ENCODE measurements around the gene SLIT3.
A peak's percentile ranks its signal among the peaks of the same experiment; 100 is the strongest.

SLIT3 gene

GRCh38 chr5:169098331-169099121 is 202.4 kb downstream of the SLIT3 start:
- DNase-seq: no peak

DNA sequence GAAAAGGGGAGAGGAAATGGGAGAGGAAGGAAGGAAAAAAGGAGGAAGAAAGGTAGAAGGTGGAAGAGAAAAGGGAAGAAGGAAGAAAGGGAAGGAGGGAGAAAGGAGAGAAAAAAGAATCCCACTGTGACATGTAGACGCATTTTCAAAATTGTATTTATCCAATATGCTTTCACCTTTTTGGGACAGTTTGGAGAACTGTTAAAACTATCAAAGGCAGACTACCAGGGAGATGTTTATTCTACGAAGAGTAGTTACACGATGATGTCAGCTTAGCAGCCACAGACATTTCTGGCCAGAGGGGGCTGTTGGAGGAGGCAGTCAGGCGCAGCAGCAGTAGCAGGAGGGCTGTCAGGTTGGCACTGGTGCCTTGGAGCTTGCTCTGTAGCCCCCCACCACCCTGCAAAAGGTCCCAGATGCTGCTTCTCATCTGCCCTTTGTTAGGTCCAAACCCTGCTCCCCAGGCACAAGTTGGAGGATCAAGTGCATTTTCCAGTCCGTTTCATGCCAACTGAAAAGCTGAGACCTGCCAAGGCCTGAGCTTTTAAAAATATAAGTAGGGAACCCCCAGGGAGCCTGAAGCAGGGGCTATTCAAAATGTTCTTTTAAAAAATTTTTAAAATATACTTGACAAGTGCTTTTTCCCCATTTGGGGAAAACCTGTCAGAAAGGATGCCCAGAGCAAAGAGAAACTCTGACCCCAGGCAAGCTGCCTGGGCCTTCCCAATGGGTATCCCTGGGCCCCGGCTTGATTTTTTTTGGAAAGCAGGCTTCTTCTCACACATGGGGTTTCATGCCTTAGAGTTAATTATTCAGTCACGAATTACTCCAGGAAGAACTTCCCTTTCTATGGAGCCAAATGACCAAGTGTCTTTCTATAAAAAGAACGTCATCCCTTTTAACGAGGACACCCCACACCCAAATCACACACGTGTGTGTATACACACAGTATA is 203.3 kb downstream of the SLIT3 start:
- DNase-seq: no peak

- DNase-seq: no peak
Observed at GRCh38 chr5:169095976-169096375, 205.0 kb downstream of the SLIT3 start.

GRCh38 chr5:169095410-169095960 is 205.5 kb downstream of the SLIT3 start:
- peak; percentile 18 for DNase-seq

- peak; percentile 35 for DNase-seq
Observed at GRCh38 chr5:169094586-169095409, 206.1 kb downstream of the SLIT3 start.

- DNase-seq: peak; percentile 57
Observed at GRCh38 chr5:169091396-169091980, 209.5 kb downstream of the SLIT3 start.

GRCh38 chr5:169089343-169089742 is 211.6 kb downstream of the SLIT3 start:
- no peak for DNase-seq

DNA sequence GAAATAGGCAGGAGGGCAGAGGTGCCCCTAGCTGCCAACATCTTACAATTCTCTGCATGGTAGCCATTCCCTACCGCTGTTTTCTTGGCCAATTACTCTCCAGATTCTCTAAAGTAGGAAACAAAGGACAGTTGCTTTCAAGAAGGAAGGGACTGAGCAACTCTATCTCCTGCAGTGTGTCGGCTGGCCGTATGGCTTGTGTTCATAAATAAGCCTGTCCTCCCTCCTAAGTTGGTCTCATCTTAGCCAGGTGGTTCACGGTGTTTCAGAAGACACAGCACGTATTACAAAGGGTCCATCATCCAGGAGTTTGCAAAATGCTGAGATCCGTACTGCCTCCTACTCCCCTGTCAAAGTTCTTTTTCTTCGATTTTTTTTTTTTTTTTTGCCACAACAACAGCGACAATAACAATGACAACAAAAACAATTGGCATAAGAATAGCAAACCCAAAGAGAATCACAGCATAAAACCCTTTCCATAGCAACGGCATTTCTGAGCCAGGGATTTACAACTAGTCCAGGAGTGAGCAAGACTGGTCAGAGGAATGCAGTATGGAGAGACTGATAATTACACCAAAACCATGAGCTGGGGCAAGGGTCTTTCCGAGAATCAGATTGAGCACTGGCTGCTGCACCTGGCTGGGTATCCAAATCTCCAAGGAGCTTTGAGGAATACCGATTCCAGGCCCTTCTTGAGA is 212.8 kb downstream of the SLIT3 start:
- no peak for DNase-seq

DNA sequence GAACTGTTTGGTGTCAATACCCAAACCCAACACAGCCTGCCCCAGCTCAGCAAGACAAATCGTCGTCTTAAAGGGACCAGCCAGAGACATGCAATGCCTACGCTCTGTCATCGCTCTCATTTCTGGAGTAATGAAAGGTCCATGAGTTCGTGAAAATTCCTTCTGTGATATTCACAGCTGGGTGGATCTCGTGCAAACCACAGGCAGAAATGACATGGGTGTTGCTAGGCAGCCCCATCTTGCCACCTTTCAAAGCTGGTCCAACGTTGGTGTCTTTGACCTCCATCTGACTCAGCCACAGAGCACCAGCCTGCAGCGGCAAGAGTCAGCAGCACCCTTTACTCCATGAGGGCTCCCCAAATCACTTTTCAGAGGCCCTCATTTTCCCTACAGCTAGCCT is 215.3 kb downstream of the SLIT3 start:
- DNase-seq: no peak

GRCh38 chr5:169085212-169085611 is 215.7 kb downstream of the SLIT3 start:
- no peak for DNase-seq

GRCh38 chr5:169084775-169085174 is 216.2 kb downstream of the SLIT3 start:
- no peak for DNase-seq

GRCh38 chr5:169083394-169084018 is 217.4 kb downstream of the SLIT3 start:
- DNase-seq: no peak

GRCh38 chr5:169081000-169081724 is 219.8 kb downstream of the SLIT3 start:
- no peak for DNase-seq

DNA sequence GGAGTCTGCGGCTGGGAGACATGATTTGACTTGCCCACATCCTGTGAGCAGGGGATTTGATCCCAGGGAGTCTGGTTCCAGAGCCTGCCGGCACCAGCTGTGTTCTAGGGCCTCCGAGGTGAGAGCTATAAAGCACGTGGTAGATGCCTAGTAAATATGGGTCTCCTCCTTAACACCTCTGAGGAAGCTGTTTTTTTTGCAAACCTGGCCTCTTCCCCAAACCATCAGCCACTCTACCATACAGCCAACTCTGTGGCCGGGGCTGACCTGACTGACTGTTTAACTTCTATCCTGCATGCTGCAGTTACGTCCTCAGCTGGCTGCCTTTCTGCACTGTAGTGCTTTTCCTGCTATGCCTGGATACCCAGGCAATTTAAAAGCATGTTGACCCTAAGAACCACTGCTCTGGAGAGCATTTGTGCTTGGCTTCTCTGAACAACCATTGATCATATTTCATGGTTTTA is 220.5 kb downstream of the SLIT3 start:
- DNase-seq: no peak

DNA sequence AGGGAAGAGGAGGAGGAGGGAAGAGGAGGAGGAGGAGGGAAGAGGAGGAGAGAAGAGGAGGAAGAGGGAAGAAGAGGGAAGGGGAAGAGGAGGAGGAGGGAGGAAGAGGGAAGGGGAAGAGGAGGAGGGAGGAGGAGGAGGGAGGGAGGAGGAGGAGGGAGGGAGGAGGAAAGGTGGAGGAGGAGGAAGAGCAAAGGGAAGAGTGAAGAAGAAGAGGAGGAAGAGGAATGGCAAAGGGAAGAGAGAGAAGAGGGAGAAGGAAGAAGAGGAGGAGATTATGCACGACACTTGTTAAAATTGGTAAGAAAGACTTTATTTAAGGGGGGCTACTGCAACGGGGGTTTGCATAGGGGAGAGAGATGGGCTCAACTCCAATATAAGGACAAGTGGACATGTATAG is 221.2 kb downstream of the SLIT3 start:
- DNase-seq: no peak

DNA sequence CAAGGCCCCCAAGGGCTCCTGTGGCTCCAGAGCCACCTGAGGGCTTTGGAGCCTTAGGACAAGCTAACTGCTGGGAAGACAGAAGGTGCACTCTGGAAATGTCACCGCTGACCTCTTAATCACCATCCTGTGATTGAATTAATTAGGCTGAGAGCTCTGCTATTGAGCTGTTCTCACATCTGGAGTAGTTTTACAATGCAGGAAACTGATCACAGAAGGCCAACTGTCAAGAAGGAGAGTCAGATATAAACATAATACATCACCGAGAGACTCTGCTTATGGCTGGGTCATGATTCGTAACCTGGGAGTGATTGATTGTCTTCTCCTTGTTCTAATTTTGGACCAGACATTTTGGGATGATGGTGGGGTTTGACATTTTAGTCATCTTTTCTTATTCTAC is 226.1 kb downstream of the SLIT3 start:
- no peak for DNase-seq

GRCh38 chr5:169072233-169072632 is 228.7 kb downstream of the SLIT3 start:
- DNase-seq: no peak

- DNase-seq: no peak
Observed at GRCh38 chr5:169070413-169070812, 230.5 kb downstream of the SLIT3 start.

DNA sequence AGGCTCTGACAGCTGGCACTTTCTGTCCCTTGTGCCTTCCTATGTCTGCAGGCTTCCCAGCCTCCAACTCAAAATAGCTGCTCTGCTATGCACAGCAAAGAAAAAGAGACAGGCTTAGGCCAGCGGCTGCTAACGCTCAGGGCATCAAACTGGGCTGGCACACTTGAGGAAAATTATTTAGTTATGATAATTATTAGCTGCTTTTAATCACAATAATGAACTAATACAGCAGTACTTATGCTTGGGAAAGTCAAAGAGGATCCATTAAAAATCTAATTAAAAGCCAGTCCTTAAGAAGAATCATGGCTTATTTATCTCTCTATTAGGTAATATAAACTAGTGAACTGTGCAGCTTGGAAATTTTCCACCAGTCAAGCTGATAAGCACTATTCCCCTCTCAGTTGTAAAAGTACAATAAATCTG is 233.2 kb downstream of the SLIT3 start:
- DNase-seq: no peak

DNA sequence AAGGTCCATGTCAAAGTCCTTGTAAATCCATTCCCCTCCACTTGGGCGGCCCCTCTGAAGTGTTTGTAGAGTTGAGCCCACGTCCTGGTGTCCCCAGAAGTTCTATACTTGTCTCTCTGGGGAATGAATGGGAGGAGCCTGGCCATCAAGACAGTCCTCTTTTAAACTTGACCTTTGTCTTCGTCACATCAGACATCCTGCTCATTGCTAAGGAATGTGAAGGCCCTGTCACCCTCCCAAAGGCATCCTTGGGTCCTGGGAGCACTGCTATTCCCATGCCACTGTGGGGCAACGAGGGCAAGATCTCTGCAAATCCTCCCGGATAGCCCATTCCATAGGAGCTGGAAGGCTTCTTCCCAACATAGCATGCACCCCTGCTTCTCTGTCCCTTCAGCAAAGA is 235.5 kb downstream of the SLIT3 start:
- no peak for DNase-seq

All from OCI-M1 (cell line).